ENCODE data around the gene TEKT2. TPM values are rescaled to one million over a fixed set of nuclear protein-coding genes. Genes with fewer than 3 reads are reported as not detected.

The TEKT2 gene
- total and polyA plus RNA-seq, 4 donors = 10.2 to 40.2 (median 16.5) TPM

DNA sequence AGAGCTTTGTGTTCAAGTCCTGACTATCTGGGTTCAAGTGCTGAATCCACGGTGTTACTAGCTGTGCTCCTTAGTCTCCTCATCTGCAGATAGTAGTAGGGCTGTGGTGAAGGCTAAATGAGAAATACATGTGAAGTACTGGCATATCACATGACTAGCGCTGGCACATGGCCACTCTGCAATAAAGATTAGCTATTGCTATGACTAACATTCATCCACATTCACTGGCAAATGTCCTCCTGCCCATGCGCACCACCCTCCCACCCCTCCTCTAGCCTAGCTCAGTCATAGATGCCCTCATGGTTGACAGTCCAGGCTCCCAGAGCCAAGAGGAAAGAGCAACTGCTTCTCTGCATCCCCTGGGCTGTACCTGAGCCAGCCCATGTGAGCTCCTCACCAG lies 49.6 kb downstream of the TEKT2 start:
- H3K9me3 ChIP-seq (ENCODE audit: control insufficient read depth in 4 of 4, insufficient read depth in 3 of 4, low read length in 3 of 4) = no peaks in the 10 kb centered on the region
- no peak overlapping the region for H3K27ac ChIP-seq (ENCODE audit: low read depth in 1 of 2, low read length in 1 of 2)
- H3K4me3 ChIP-seq = no peak overlapping the region
- WGBS, 2 donors = 79 to 94% methylated on average over 3 of the region's 3 CpGs
- no peak overlapping the region for H3K9ac ChIP-seq (ENCODE audit: insufficient read depth in 1 of 2, low read length in 2 of 2)
- DNase-seq = peak in 1 of 3 donors; percentile 35
- ATAC-seq (ENCODE audit: insufficient read depth, low FRiP score) = peak; percentile 43
- peaks cover 0 to 15% (median 5%) of the 10 kb centered on the region in 4 donors for H3K36me3 ChIP-seq (ENCODE audit: control insufficient read depth in 4 of 4, insufficient read depth in 4 of 4, low read length in 4 of 4)
- TF ChIP-seq, protein P1, sequence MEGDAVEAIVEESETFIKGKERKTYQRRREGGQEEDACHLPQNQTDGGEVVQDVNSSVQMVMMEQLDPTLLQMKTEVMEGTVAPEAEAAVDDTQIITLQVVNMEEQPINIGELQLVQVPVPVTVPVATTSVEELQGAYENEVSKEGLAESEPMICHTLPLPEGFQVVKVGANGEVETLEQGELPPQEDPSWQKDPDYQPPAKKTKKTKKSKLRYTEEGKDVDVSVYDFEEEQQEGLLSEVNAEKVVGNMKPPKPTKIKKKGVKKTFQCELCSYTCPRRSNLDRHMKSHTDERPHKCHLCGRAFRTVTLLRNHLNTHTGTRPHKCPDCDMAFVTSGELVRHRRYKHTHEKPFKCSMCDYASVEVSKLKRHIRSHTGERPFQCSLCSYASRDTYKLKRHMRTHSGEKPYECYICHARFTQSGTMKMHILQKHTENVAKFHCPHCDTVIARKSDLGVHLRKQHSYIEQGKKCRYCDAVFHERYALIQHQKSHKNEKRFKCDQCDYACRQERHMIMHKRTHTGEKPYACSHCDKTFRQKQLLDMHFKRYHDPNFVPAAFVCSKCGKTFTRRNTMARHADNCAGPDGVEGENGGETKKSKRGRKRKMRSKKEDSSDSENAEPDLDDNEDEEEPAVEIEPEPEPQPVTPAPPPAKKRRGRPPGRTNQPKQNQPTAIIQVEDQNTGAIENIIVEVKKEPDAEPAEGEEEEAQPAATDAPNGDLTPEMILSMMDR (IDR thresholded peaks at IDR 0.05; ENCODE audit: control extremely low read depth, extremely low read depth) = no peak
- no peaks in the 10 kb centered on the region for H3K27me3 ChIP-seq (ENCODE audit: control insufficient read depth in 3 of 3, insufficient read depth in 3 of 3, low read length in 2 of 3)
- peaks cover 0 to 30% (median 0%) of the 10 kb centered on the region in 5 donors for H3K4me1 ChIP-seq (ENCODE audit: control insufficient read depth in 5 of 5, insufficient read depth in 5 of 5, low read length in 5 of 5)

DNA sequence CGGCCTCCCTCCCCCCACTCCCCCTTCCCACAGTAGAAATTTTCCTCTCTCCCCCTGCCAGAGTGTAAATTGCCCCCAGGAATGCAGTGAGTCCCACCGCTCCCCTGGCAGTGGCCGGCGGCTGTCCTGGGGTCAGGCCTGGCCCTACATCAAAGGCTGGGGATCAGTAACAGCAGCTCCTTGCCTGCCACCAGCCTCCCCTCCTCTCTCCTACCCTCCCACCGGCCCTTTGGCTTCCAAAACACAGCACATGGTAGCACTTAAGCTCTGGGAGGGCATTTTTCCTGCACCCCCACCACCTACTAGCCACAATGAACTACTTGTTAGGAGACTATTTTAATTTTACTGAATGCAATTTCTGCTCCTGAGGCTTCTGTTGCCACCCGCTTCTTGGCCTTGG lies 50.1 kb downstream of the TEKT2 start:
- Histone ChIP-seq H3K4me1 (ENCODE audit: control insufficient read depth in 5 of 5, insufficient read depth in 5 of 5, low read length in 5 of 5) (peaks cover 0 to 30% (median 0%) of the 10 kb centered on the region in 5 donors), H3K9ac (ENCODE audit: insufficient read depth in 1 of 2, low read length in 2 of 2) (no peak overlapping the region), H3K9me3 (ENCODE audit: control insufficient read depth in 4 of 4, insufficient read depth in 3 of 4, low read length in 3 of 4) (no peaks in the 10 kb centered on the region), H3K27ac (ENCODE audit: low read depth in 1 of 2, low read length in 1 of 2) (no peak overlapping the region), H3K36me3 (ENCODE audit: control insufficient read depth in 4 of 4, insufficient read depth in 4 of 4, low read length in 4 of 4) (peaks cover 0 to 15% (median 7%) of the 10 kb centered on the region in 4 donors), H3K27me3 (ENCODE audit: control insufficient read depth in 3 of 3, insufficient read depth in 3 of 3, low read length in 2 of 3) (no peaks in the 10 kb centered on the region), H3K4me3 (no peak overlapping the region)
- DNase-seq = no peak
- ATAC-seq (ENCODE audit: insufficient read depth, low FRiP score) = no peak
- TF ChIP-seq, protein P1 (IDR thresholded peaks at IDR 0.05; ENCODE audit: control extremely low read depth, extremely low read depth) = no peak
- WGBS, 2 donors = 80 to 86% methylated on average over 6 of the region's 6 CpGs

DNA sequence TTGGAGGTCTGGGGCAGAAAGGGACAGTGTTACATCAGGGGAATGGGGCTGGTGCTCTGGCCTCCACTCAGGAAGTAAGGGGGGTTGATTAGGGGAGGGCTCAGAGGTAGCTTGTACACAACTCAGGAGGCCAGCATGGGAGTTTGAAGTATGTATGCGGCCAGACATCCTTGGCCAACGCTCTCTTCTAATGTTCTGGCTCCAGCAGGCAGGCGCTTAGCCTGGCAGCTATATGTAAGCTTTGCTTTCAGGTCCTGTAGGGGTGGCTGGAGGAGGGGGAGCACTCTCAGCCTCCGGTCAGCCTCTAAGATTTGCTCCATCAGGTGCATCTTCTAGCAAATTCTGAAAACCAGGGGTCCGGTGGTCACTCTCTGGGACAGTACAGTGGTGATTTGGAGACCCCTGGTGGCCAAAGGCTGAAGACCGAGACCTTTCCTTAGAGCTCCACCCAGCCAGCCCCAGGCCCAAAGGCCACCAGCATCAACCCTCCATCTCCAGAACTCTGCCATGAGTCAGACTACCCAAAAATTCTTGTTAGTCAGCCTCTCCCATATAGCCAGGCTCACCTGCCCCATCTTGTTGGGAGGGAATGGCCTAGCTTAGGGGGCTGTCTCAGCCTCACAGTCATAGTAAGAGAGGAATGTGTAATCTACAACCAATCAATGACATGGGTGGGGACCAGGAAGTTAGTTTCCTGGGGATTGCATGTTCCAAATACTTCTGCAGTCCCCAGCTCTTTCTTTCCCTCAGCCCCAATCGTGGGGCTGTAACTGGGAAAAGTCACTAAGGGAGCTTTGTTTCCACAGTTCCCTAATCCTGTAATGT lies 50.8 kb downstream of the TEKT2 start:
- Histone ChIP-seq H3K9ac (ENCODE audit: insufficient read depth in 1 of 2, low read length in 2 of 2) (no peak overlapping the region), H3K9me3 (ENCODE audit: control insufficient read depth in 4 of 4, insufficient read depth in 3 of 4, low read length in 3 of 4) (no peaks in the 10 kb centered on the region), H3K36me3 (ENCODE audit: control insufficient read depth in 4 of 4, insufficient read depth in 4 of 4, low read length in 4 of 4) (peaks cover 0 to 18% (median 7%) of the 10 kb centered on the region in 4 donors), H3K27me3 (ENCODE audit: control insufficient read depth in 3 of 3, insufficient read depth in 3 of 3, low read length in 2 of 3) (no peaks in the 10 kb centered on the region), H3K4me3 (no peak overlapping the region), H3K27ac (ENCODE audit: low read depth in 1 of 2, low read length in 1 of 2) (peak overlapping the region in 1 of 2 donors; percentile 59), H3K4me1 (ENCODE audit: control insufficient read depth in 5 of 5, insufficient read depth in 5 of 5, low read length in 5 of 5) (peaks cover 0 to 30% (median 0%) of the 10 kb centered on the region in 5 donors)
- TF ChIP-seq, protein P1 (IDR thresholded peaks at IDR 0.05; ENCODE audit: control extremely low read depth, extremely low read depth) = peak; percentile 42
- DNase-seq = peak; percentile 59 to 73 (median 68)
- 54 to 59% methylated on average over 7 of the region's 7 CpGs for WGBS, 2 donors
- ATAC-seq (ENCODE audit: insufficient read depth, low FRiP score) = no peak
